ENCODE data around the gene CACNA1D.

DNA sequence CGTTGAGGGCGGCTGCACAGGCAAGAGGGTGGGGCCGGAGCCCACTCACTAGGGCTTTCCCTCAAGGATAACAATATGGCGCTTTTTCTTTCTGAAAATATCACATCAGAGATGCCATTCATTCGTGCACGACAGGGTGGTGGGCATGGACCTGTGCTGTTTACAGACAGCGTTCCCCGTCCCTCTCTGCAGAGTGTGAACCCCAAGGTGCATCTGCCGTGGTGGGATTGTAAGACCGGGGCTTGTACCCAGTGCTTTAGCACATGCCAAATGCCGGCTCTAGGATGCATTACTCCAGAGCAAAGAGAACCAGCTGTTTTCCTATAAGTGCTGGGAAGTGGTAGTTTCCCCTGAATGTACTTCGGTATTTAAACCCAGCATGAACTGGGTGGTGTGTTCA is 314.9 kb downstream of the CACNA1D start:
- TF ChIP-seq, protein P1, sequence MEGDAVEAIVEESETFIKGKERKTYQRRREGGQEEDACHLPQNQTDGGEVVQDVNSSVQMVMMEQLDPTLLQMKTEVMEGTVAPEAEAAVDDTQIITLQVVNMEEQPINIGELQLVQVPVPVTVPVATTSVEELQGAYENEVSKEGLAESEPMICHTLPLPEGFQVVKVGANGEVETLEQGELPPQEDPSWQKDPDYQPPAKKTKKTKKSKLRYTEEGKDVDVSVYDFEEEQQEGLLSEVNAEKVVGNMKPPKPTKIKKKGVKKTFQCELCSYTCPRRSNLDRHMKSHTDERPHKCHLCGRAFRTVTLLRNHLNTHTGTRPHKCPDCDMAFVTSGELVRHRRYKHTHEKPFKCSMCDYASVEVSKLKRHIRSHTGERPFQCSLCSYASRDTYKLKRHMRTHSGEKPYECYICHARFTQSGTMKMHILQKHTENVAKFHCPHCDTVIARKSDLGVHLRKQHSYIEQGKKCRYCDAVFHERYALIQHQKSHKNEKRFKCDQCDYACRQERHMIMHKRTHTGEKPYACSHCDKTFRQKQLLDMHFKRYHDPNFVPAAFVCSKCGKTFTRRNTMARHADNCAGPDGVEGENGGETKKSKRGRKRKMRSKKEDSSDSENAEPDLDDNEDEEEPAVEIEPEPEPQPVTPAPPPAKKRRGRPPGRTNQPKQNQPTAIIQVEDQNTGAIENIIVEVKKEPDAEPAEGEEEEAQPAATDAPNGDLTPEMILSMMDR (IDR thresholded peaks at IDR 0.05), result no peak
- no peak for TF ChIP-seq ZFX (IDR thresholded peaks at IDR 0.05; ENCODE audit: borderline replicate concordance)
